Liver (tissue), 9 donors: Measurements from ENCODE around the gene ATP6AP1. TPM values are rescaled to one million over a fixed set of nuclear protein-coding genes. Genes with fewer than 3 reads are reported as not detected.

Experiments used
- DNase-seq: peaks from one replicate; pipeline ENCODE4 v3.0.0-alpha.2; 2017; ENCODE audit warnings: low spot score
- H3K27ac ChIP-seq, 2 donors: one replicate each; pipeline ENCODE4 v1.7.0; 2013; ENCODE audit warnings: inconsistent platforms in 2 of 2, low read length in 2 of 2, control low read depth in 1 of 2, low read depth in 1 of 2, mild to moderate bottlenecking in 1 of 2
- H3K27me3 ChIP-seq, 4 donors: one replicate each; pipeline versions ENCODE4 v1.6.1 to v1.7.0; 2013; ENCODE audit warnings: low read length in 3 of 4, inconsistent platforms in 1 of 4, mild to moderate bottlenecking in 1 of 4, moderate library complexity in 1 of 4; ENCODE audit not compliant: control insufficient read depth in 4 of 4, insufficient read depth in 4 of 4
- H3K36me3 ChIP-seq, 4 donors: one replicate each; pipeline versions ENCODE4 v1.6.1 to v1.7.0; 2013; ENCODE audit warnings: low read length in 3 of 4, mild to moderate bottlenecking in 3 of 4, low read depth in 1 of 4, moderate library complexity in 1 of 4; ENCODE audit not compliant: control insufficient read depth in 4 of 4, insufficient read depth in 3 of 4
- H3K4me1 ChIP-seq, 4 donors: one replicate each; pipeline versions ENCODE4 v1.6.1 to v1.7.0; 2013; ENCODE audit warnings: low read length in 3 of 4, mild to moderate bottlenecking in 3 of 4, moderate library complexity in 1 of 4; ENCODE audit not compliant: control insufficient read depth in 4 of 4, insufficient read depth in 4 of 4
- H3K4me3 ChIP-seq, 3 donors: one replicate each; pipeline versions ENCODE4 v1.6.1 to v1.7.0; 2013; ENCODE audit warnings: low read length in 3 of 3, control low read depth in 1 of 3, low read depth in 1 of 3, mild to moderate bottlenecking in 1 of 3
- H3K9ac ChIP-seq, 2 donors: one replicate each; pipeline ENCODE4 v1.7.0; 2013; ENCODE audit warnings: low read length in 2 of 2, mild to moderate bottlenecking in 2 of 2, moderate library complexity in 2 of 2, control low read depth in 1 of 2, low read depth in 1 of 2
- H3K9me3 ChIP-seq, 4 donors: one replicate each; pipeline versions ENCODE4 v1.6.1 to v1.7.0; 2013; ENCODE audit warnings: low read length in 3 of 4; ENCODE audit not compliant: control insufficient read depth in 4 of 4
- ATF3 ChIP-seq: IDR thresholded peaks from 2 replicates; pipeline ENCODE4 v1.6.1; 2016; ENCODE audit warnings: antibody characterized with exemption
- CTCF ChIP-seq: fragments of 150-350 bp; IDR thresholded peaks from 2 replicates; pipeline ENCODE4 v1.5.1; 2017; ENCODE audit warnings: improper control_type of control experiment, low read depth, low read length; ENCODE audit not compliant: missing input control
- EGR1 ChIP-seq, 2 donors: IDR thresholded peaks; 2 replicates each; pipeline ENCODE4 v1.6.1; 2016 to 2018; ENCODE audit warnings: antibody characterized with exemption in 2 of 2, low read depth in 2 of 2
- FOXA1 ChIP-seq: IDR thresholded peaks from 2 replicates; pipeline ENCODE4 v1.6.1; 2016; ENCODE audit warnings: antibody characterized with exemption
- FOXA2 ChIP-seq: IDR thresholded peaks from 2 replicates; pipeline ENCODE4 v1.6.1; 2016; ENCODE audit warnings: antibody characterized with exemption
- GABPA ChIP-seq, 2 donors: IDR thresholded peaks in 1 of 2; conservative IDR thresholded peaks in 1 of 2; 2 replicates each; pipeline ENCODE4 v1.6.1; 2016; ENCODE audit warnings: antibody characterized with exemption in 2 of 2, mild to moderate bottlenecking in 1 of 2, moderate library complexity in 1 of 2
- HNF4A ChIP-seq, 2 donors: conservative IDR thresholded peaks; 2 replicates each; pipeline ENCODE4 v1.6.1; 2016; ENCODE audit warnings: antibody characterized with exemption in 2 of 2, mild to moderate bottlenecking in 2 of 2
- HNF4G ChIP-seq: IDR thresholded peaks from 2 replicates; pipeline ENCODE4 v1.6.1; 2016; ENCODE audit warnings: antibody characterized with exemption
- JUND ChIP-seq, 2 donors: IDR thresholded peaks; 2 replicates each; pipeline ENCODE4 v1.6.1; 2016; ENCODE audit warnings: antibody characterized with exemption in 2 of 2
- MAX ChIP-seq: IDR thresholded peaks from 2 replicates; pipeline ENCODE4 v1.6.1; 2016; ENCODE audit warnings: antibody characterized with exemption
- NR2F2 ChIP-seq: IDR thresholded peaks from 2 replicates; pipeline ENCODE4 v1.6.1; 2016; ENCODE audit warnings: antibody characterized with exemption
- RAD21 ChIP-seq, 2 donors: IDR thresholded peaks; 2 replicates each; pipeline ENCODE4 v1.6.1; 2016; ENCODE audit warnings: antibody characterized with exemption in 2 of 2, mild to moderate bottlenecking in 2 of 2
- REST ChIP-seq: IDR thresholded peaks from 2 replicates; pipeline ENCODE4 v1.6.1; 2016; ENCODE audit warnings: antibody characterized with exemption, mild to moderate bottlenecking
- RXRA ChIP-seq, 2 donors: IDR thresholded peaks; 2 replicates each; pipeline ENCODE4 v1.6.1; 2017 to 2018; ENCODE audit warnings: antibody characterized with exemption in 2 of 2, mild to moderate bottlenecking in 1 of 2
- SP1 ChIP-seq: IDR thresholded peaks from 2 replicates; pipeline ENCODE4 v1.6.1; 2018; ENCODE audit warnings: antibody characterized with exemption, mild to moderate bottlenecking
- TAF1 ChIP-seq: conservative IDR thresholded peaks from 2 replicates; pipeline ENCODE4 v1.6.1; 2016; ENCODE audit warnings: antibody characterized with exemption, mild to moderate bottlenecking
- YY1 ChIP-seq: IDR thresholded peaks from 2 replicates; pipeline ENCODE4 v1.6.1; 2016; ENCODE audit warnings: antibody characterized with exemption, mild to moderate bottlenecking
- ZBTB33 ChIP-seq: IDR thresholded peaks from 2 replicates; pipeline ENCODE4 v1.6.1; 2016; ENCODE audit warnings: antibody characterized with exemption
- WGBS: extraction: QIAGEN DNeasy Blood & Tissue Kit; methylation state at CpG from one replicate; pipeline ENCODE4 v1.1.7; 2013; 5-methylcytosine and 5-hydroxymethylcytosine counted together
- polyA plus RNA-seq, 2 donors: library from polyadenylated mRNA; stranded (reverse) in 1 of 2; unstranded in 1 of 2; fragments of 200-250 nt in 1 of 2; fragments of >200 nt in 1 of 2; fragmentation: Nextera tagmentation in 1 of 2; extraction: Ambion mirVana in 1 of 2; gene quantifications; one replicate each; pipeline versions ENCODE4 v1.2.1 to v1.2.3, GENCODE V29; 2013 to 2015
- total RNA-seq, 2 donors: library from RNA; depleted of rRNA; stranded (reverse); fragments of >200 nt; gene quantifications; one replicate each; pipeline ENCODE4 v1.2.3, GENCODE V29; 2014
- donor health status: healthy.
- donor health status: healthy.
- donor health status: healthy.
- donor health status: healthy.
- donor health status: healthy.

Gene ATP6AP1
- total and polyA plus RNA-seq, 4 donors: 35.2 to 43.3 (median 40.8) TPM

GRCh38 chrX:154472685-154473632 lies 44.5 kb downstream of the ATP6AP1 start (continued):
- TF ChIP-seq CTCF (no peak), HNF4A (conservative IDR thresholded peaks at IDR 0.05) (no peak), FOXA2 (no peak), TAF1 (no peak)

- no peak for DNase-seq
- Histone ChIP-seq H3K4me1 (peaks cover 0 to 3% (median 1%) of the 10 kb centered on the region in 4 donors), H3K27ac (no peak overlapping the region), H3K9me3 (no peaks in the 10 kb centered on the region), H3K36me3 (no peaks in the 10 kb centered on the region), H3K4me3 (no peak overlapping the region), H3K9ac (no peak overlapping the region), H3K27me3 (no peaks in the 10 kb centered on the region)
- TF ChIP-seq HNF4A (conservative IDR thresholded peaks at IDR 0.05): no peak
- TF ChIP-seq FOXA1: no peak
- no peak for TF ChIP-seq FOXA2
- no peak for TF ChIP-seq TAF1
- TF ChIP-seq NR2F2: no peak
- no peak for TF ChIP-seq GABPA (IDR thresholded peaks at IDR 0.05 in 1 of 2, conservative IDR thresholded peaks at IDR 0.05 in 1 of 2)
- TF ChIP-seq SP1: no peak
- no peak for TF ChIP-seq REST
- TF ChIP-seq ATF3: no peak
- no peak for TF ChIP-seq RAD21 (IDR thresholded peaks at IDR 0.05)
- TF ChIP-seq YY1: no peak
- no peak for TF ChIP-seq ZBTB33
- TF ChIP-seq EGR1 (IDR thresholded peaks at IDR 0.05; ENCODE audit: low read depth in 2 of 2): no peak
- TF ChIP-seq RXRA (IDR thresholded peaks at IDR 0.05): no peak
- no peak for TF ChIP-seq JUND (IDR thresholded peaks at IDR 0.05)
- no peak for TF ChIP-seq CTCF
- no peak for TF ChIP-seq HNF4G
- no peak for TF ChIP-seq MAX
- 93% methylated on average over 7 of the region's 7 CpGs for WGBS
These were observed 45.2 kb downstream of the ATP6AP1 start for GRCh38 chrX:154473683-154474082.
